Activated CD4-positive, CD25-positive, alpha-beta regulatory T cell treated with anti-CD3 and anti-CD28 coated beads, Interleukin-2, amount 50 U/mL, for 16 hours (primary cell): Measurements from ENCODE around the gene EGFL7.

Source experiments
- DNase-seq: peaks from one replicate; pipeline ENCODE4 v3.0.0-alpha.2; 2020; ENCODE audit warnings: low read depth, low spot score

Gene EGFL7

GRCh38 chr9:136672431-136673087 is 9.8 kb downstream of the EGFL7 start:
- no peak for DNase-seq

- DNase-seq: no peak
Observed at GRCh38 chr9:136673088-136673974, 10.6 kb downstream of the EGFL7 start.

GRCh38 chr9:136673975-136674785 is 11.5 kb downstream of the EGFL7 start:
- no peak for DNase-seq

GRCh38 chr9:136674786-136675349 is 12.2 kb downstream of the EGFL7 start:
- no peak for DNase-seq

DNA sequence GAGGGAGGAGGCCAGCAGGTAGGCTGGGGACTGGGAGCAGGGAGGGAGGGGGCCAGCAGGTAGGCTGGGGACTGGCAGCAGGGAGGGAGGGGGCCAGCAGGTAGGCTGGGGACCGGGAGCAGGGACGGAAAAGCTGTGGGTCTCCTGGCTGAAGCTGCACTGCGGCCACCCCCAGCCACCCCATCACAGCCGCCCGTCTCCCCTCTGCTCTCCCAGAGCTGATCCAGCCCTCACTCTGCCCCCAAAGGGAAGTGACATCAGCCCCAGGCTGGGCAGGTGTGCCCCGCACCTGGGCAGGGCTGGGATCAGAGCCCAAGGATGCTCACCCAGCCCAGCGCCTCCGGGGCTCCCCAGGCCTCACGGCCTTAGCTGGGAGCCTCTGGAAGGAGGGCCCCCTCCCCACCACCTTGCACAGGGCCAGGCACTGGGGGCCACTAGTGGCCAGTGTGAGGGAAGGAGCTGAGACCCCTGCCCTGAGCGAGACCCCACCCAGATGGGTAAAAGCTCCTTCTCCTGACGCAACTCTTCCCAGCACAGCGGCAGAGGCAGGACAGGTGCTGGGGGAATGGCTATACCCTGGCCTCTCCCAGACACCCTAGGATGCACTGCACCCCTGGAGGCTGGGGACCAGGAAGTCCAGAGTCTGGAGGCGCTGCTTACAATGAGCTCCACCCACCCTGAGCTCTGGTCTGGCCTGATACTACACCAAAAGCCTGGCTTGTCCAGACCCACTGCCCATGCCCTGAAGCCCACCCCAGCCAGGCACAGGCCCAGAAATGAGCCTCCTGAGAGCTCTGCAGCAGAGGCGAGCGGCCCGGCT is 13.0 kb downstream of the EGFL7 start:
- DNase-seq: no peak

DNA sequence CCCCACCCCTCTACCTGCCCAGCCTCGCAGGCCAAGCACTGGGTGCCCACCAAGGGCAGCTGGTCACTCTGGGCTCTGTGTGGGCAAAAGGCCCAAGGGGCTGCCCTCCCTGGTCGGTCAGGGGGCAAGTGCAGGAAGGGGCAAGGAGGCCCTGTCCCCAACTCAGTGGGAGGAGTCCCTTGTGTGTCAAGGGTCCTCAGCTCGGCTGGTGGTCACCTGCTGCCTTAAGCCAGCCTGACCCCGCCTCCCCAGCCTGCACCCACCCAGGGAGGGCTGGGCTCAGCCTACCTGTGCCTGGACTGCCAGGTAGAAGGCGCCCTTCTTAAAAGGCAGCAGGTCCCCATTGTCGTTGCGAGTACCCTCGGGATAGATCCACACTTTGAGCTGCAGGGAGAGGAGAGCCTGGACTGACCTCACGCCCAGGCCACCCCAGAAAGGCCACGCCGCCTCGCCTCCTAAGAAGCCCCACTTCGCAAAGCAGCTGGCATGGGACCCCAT is 13.6 kb downstream of the EGFL7 start:
- no peak for DNase-seq

DNA sequence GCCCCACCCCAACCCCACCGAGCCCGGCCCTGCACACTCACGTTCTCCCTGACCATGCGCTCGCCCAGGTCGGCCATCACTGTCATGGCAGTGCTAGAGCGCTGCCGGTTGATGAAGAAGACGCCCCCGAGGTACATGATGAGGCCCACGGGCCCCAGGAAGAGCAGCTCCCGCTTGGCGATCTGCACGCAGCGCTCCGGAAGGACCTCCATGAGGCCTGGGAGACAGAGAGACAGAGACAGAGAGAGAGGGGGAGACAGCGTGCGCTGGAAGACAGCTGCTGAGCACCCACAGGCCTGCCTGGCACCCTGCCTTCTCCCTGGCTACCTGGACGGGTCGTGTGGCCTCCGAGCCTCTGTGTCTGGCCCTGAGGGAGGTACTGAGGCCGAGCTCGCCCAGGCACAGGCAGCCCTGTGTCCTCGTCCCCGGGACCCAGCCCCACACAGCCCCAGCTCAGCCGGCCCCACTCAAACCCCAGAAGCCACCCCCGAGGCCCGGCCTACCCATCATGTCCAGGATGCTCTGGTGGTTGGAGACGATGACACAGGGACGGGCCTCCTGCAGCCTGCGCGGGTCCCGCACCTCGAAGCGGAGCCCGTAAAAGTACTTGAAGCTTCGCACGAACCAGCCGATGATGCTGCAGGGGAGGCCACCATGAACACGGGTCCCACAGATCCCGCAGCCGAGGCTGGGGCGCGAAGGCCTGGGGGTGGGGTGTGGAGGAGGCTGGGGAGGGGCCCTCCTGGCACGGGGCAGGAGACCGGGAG is 14.4 kb downstream of the EGFL7 start:
- DNase-seq: no peak

- no peak for DNase-seq
Observed at GRCh38 chr9:136678034-136678433, 15.3 kb downstream of the EGFL7 start.

DNA sequence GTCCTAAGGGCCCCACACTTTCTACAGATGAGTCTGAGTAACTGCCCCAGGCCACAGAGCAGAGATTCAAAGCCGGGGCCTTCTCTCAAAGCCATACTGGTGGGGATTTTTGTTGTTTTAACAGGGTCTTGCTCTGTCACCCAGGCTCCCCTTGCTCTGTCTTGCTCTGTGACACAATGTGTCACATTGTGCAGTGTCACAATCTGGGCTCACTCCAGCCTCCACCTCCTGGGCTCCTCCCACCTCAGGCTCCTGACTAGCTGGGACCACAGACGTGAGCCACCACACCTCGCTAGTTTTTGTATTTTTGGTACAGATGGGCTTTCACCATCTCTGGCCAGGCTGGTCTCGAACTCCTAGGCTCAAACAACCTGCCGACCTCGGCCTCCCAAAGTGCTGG is 15.9 kb downstream of the EGFL7 start:
- no peak for DNase-seq

GRCh38 chr9:136679431-136679941 is 16.8 kb downstream of the EGFL7 start:
- DNase-seq: no peak

DNA sequence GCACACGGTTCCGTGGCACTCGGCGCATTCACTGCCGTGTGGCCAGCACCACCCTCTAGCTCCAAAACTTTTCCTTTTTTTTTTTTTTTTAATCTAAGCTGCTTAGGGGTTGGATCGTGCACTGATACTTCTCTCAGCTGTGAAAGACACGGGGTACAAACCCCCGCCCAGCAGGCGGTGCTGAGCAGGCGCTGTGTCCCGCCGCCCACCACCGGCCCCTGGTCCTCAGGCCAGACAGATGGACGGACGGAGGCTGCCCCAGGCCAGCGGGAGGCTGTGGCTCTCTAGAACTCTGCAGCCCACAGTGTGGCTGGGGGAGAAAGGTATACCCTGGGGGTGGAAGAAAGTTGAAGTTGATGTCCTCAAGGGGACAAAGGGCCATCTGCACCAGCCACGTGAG is 18.3 kb downstream of the EGFL7 start:
- DNase-seq: no peak

DNA sequence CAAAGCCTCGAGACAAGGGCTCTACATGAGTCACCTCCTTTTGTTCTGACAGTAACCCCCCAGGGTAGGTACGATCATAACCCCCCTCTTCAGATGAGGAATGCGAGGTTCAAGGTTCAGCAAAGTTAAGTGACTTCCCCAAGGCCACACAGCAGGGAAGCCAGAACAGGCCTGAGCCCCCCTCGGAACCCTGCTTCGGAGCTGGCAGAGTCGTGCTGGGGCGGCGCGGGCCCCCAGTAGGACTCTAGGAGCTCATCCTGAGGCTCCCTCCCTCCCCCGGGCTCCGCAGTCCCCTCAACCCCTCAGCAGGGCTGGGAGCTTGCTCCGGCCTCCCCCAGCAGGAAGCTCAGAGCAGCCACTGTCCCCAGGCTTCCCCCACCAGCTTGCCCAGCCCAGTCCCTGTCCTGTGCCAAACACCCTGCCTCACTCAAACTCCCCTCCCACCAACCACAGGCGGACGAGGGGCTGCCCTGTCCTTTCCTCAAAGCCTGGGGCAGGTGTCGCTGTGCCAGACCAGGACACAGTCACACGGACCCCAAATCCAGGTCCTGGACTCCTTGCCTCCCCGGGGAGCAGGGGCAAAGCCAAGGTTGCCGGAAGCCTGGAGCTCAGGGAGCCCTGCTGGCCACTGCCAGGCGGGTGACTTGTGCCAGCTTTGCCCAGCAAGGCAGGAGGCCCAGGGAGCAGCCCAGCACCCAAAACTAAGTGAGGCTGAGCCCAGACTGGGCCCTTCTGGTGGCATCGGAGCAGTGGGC is 19.4 kb downstream of the EGFL7 start:
- DNase-seq: no peak

GRCh38 chr9:136682710-136683109 is 20.0 kb downstream of the EGFL7 start:
- no peak for DNase-seq

- DNase-seq: no peak
Observed at GRCh38 chr9:136683173-136683745, 20.5 kb downstream of the EGFL7 start.

DNA sequence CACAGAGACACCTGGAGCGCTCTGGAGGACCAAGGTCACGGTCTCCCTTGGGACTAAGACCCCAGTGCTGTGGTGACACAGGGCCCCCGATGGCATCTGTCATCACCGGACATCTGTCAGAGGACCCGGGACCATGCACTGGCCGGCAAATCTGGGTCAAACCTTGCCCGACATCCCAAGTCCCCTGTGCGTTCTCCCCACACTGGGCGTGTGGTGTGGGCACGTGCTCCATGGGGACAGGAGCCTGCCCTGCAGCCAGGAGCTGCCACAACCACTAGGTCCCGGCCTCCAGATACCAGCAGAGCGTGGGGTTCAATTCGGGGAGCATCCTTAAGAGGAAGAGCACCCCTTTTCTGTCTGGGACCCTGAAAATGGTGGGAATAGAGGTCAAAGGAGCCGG is 21.0 kb downstream of the EGFL7 start:
- no peak for DNase-seq

GRCh38 chr9:136684339-136684738 is 21.6 kb downstream of the EGFL7 start:
- no peak for DNase-seq

DNA sequence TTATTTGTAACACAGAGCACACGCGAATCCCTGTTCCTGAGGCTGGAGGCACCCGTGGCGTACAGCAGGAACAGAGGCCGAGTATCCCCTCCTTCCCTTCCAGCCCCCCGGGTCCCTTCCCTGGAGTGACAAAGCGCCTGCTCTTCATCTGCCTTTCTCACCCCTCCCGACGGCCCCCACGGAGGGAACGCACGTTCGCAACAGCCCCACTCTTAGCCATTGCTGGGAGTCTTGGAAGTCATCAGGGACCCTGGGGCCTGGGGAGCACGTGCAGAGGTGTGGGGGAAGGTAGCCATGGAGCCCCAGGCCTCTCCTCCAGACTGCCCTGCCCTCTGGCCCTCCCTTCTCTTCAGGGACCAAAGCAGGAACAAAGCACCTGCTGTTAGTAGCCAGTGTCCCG is 22.1 kb downstream of the EGFL7 start:
- DNase-seq: no peak

GRCh38 chr9:136685216-136685615 is 22.5 kb downstream of the EGFL7 start:
- no peak for DNase-seq
